ENCODE results near the gene GRIN2A.

- no peak for TF ChIP-seq CTCF (IDR thresholded peaks at IDR 0.05)
- no peak for TF ChIP-seq POLR2A (IDR thresholded peaks at IDR 0.05; ENCODE audit: low read length)
- no peak for TF ChIP-seq ELK1 (IDR thresholded peaks at IDR 0.05; ENCODE audit: low read depth, low read length)
- no peak for TF ChIP-seq PHF8 (IDR thresholded peaks at IDR 0.05; ENCODE audit: borderline replicate concordance, low read depth)
- no peak for TF ChIP-seq RAD21 (conservative IDR thresholded peaks at IDR 0.05 in 1 of 2, IDR thresholded peaks at IDR 0.05 in 1 of 2)
- TF ChIP-seq KDM1A (IDR thresholded peaks at IDR 0.05; ENCODE audit: low read depth), result no peak
- TF ChIP-seq MAX (IDR thresholded peaks at IDR 0.05), result no peak
- no peak for TF ChIP-seq EHMT2 (IDR thresholded peaks at IDR 0.05; ENCODE audit: low read depth)
- TF ChIP-seq REST (IDR thresholded peaks at IDR 0.05), result no peak
- TF ChIP-seq RFX5 (IDR thresholded peaks at IDR 0.05), result no peak
- TF ChIP-seq HOXA7 (CRISPR knock-in tag; IDR thresholded peaks at IDR 0.05), result no peak
- no peak for TF ChIP-seq MAZ (IDR thresholded peaks at IDR 0.05; ENCODE audit: borderline replicate concordance, low read depth, low read length)
- TF ChIP-seq CBX8 (IDR thresholded peaks at IDR 0.05), result no peak
- TF ChIP-seq POLR2AphosphoS2 (conservative IDR thresholded peaks at IDR 0.05; ENCODE audit: low read length), result no peak
Measured at GRCh38 chr16:10213748-10214147, 31.5 kb upstream of the GRIN2A start.
